ENCODE data around the gene EXOC3L1. TPM values are rescaled to one million over a fixed set of nuclear protein-coding genes. Genes with fewer than 3 reads are reported as not detected.

The EXOC3L1 gene
- total and polyA plus RNA-seq, 7 experiments from 2014 or later = 0.58 to 0.73 TPM; not detected in 5

DNA sequence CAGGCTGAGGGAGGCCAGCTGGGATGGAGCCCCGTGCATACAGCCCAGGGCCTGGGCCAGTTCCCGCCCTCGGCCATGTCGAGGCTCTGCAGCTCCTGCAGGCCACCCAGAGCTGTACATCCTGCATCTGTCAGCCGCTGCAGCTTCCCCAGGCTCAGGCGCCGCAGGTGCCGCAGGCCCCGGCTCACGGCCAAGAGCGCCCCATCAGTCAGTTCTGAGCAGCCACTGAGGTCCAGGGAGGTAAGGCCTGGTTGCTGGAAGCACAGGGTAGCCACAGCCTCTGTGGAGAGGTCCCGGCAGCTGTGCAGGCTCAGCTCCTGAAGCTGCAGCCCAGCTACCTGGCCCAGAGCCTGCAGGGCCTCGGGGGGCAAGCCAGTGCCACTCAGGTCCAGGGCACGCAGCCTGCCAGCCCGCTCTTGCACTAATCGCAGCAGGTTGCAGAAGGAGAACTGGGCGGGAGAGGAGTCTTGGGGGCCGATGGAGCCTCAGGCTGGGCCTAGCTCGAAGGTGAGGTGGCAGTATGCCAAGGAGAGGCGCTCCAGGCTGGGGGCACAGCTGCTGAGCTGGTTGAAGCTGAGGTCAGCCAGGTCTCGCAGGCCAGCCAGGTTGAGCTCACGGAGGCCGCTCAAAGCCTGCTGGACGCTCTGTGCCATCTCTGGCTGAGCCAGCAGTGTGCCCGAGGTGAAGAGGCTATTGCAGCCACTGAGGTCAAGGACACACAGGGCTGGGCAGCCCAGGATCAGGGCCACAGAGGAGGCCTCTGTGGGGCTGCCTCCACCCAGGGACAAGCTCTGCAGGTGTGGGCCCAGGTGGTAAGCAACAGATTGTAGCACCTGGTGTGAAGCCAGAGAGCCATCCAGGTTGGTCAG is 20.4 kb upstream of the EXOC3L1 start:
- ATAC-seq (no peak), DNase-seq (no peak)
- ChIA-PET POLR2A (interaction anchor here (2.0 kb wide), 1 partner anchor 12 kb away, joined by 5 read pairs; no protein-coding TSS in a partner anchor), CTCF (no interaction called here)
- Histone ChIP-seq H3K36me3 (ENCODE audit: control insufficient read depth in 2 of 3, insufficient read depth in 3 of 3, low read length in 3 of 3) (peaks cover 0 to 3% (median 0%) of the 10 kb centered on the region in 3 experiments), H3K27ac (ENCODE audit: low read depth, low read length) (no peak overlapping the region), H3K27me3 (ENCODE audit: control insufficient read depth in 2 of 2, insufficient read depth in 2 of 2, low read length in 2 of 2) (no peaks in the 10 kb centered on the region), H3K4me3 (ENCODE audit: low read length) (no peak overlapping the region), H3K9me3 (ENCODE audit: control insufficient read depth in 2 of 3, low read length in 3 of 3) (no peaks in the 10 kb centered on the region), H3K4me1 (ENCODE audit: control insufficient read depth in 2 of 2, insufficient read depth in 2 of 2, low read length in 2 of 2) (no peaks in the 10 kb centered on the region)
- Mint-ChIP-seq H3K27me3 (no peaks in the 10 kb centered on the region), H3K36me3 (peaks cover 0 to 4% (median 0%) of the 10 kb centered on the region in 5 donors), H3K9me3 (peaks cover 0 to 1% (median 0%) of the 10 kb centered on the region in 11 donors), H3K4me3 (no peak overlapping the region), H3K4me1 (peaks cover 0 to 5% (median 0%) of the 10 kb centered on the region in 7 donors), H3K27ac (peak overlapping the region in 1 of 9 donors; percentile 64)
- intact Hi-C loops (cut with micrococcal nuclease) = no loop called here

DNA sequence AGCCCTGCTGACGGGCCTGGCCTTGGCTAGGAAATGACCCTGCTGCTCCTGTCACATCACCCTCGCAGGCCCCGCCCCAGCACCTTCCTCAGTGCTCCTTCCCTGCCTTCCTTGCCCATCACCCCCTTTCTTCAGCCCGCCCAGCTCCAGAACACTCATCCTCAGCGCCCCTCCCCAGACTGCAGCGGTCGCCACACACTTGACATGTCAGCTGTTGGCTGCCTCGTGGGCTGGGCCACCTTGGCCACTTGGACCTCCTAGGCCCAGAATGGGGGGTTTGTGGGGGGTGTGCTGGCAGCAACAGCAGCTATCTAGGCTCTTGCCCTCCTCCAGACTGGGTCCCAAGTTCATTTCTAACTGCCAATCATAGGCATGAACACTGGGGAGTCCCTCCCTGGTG is 19.6 kb upstream of the EXOC3L1 start:
- Histone ChIP-seq H3K9me3 (ENCODE audit: control insufficient read depth in 2 of 3, low read length in 3 of 3) (no peaks in the 10 kb centered on the region), H3K4me3 (ENCODE audit: low read length) (no peak overlapping the region), H3K27ac (ENCODE audit: low read depth, low read length) (no peak overlapping the region), H3K4me1 (ENCODE audit: control insufficient read depth in 2 of 2, insufficient read depth in 2 of 2, low read length in 2 of 2) (no peaks in the 10 kb centered on the region), H3K27me3 (ENCODE audit: control insufficient read depth in 2 of 2, insufficient read depth in 2 of 2, low read length in 2 of 2) (no peaks in the 10 kb centered on the region), H3K36me3 (ENCODE audit: control insufficient read depth in 2 of 3, insufficient read depth in 3 of 3, low read length in 3 of 3) (peaks cover 0 to 3% (median 0%) of the 10 kb centered on the region in 3 experiments)
- Mint-ChIP-seq H3K27ac (peak overlapping the region in 1 of 9 donors; percentile 48), H3K27me3 (no peaks in the 10 kb centered on the region), H3K4me3 (no peak overlapping the region), H3K4me1 (peaks cover 0 to 5% (median 0%) of the 10 kb centered on the region in 7 donors), H3K9me3 (peaks cover 0 to 1% (median 0%) of the 10 kb centered on the region in 11 donors), H3K36me3 (peaks cover 0 to 4% (median 0%) of the 10 kb centered on the region in 5 donors)
- CTCF ChIA-PET = no interaction called here
- intact Hi-C loops (cut with micrococcal nuclease) = no loop called here
- no peak for ATAC-seq
- no peak for DNase-seq
- POLR2A ChIA-PET = interaction anchor here (0.6 to 2.0 kb wide), 4 partner anchors 12 to 183 kb away, joined by 3 to 5 read pairs (median 4); no protein-coding TSS in a partner anchor

DNA sequence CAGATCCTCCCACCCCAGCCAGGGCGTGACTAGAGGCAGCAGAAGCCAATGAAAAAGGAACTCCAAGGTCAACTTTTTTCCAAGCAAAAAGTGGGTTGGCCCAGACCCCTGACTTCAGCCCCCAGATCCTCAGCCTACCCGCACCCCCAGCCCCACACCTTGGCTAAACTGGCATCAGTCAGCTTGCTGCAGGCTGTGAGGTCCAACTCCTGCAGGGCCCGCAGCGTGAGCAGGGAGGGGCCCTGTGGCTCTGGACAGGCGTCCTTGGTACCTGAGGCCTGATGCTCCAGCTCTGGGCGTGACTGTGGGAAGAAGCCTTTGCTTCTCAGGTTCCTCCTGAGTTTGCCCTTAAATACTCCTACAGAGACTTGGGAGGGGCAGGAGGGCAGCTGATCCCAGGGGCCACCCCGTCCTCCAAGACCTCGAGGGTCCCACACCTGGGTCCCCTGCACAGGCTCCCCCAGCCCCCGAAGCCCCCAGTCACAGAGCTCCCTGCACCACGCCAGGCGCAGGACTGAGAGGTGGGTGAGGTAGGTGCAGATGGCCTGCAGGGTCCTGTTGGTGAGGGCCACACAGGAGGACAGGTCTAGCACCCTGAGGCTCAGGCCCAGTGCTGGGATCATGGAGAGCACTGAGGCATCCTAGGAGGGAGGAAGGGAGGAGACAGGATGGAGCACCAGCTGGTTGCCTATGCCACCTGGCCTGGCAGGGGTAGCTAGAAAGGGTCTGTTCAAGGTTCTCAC is 18.4 kb upstream of the EXOC3L1 start:
- no peak for DNase-seq
- H3K4me3 ChIP-seq (ENCODE audit: low read length) = no peak overlapping the region
- Mint-ChIP-seq H3K27me3 (no peaks in the 10 kb centered on the region), H3K9me3 (peaks cover 0 to 1% (median 0%) of the 10 kb centered on the region in 11 donors), H3K27ac (peak overlapping the region in 2 of 9 donors; percentile 31 to 52), H3K4me3 (no peak overlapping the region), H3K36me3 (peaks cover 0 to 4% (median 0%) of the 10 kb centered on the region in 5 donors), H3K4me1 (peaks cover 0 to 5% (median 0%) of the 10 kb centered on the region in 7 donors)
- H3K27me3 ChIP-seq (ENCODE audit: control insufficient read depth in 2 of 2, insufficient read depth in 2 of 2, low read length in 2 of 2) = no peaks in the 10 kb centered on the region
- H3K4me1 ChIP-seq (ENCODE audit: control insufficient read depth in 2 of 2, insufficient read depth in 2 of 2, low read length in 2 of 2) = no peaks in the 10 kb centered on the region
- ATAC-seq = no peak
- intact Hi-C loops (cut with micrococcal nuclease) = no loop called here
- peaks cover 0 to 15% (median 0%) of the 10 kb centered on the region in 3 experiments for H3K36me3 ChIP-seq (ENCODE audit: control insufficient read depth in 2 of 3, insufficient read depth in 3 of 3, low read length in 3 of 3)
- H3K9me3 ChIP-seq (ENCODE audit: control insufficient read depth in 2 of 3, low read length in 3 of 3) = no peaks in the 10 kb centered on the region
- ChIA-PET POLR2A (interaction anchor here (0.8 to 2.0 kb wide), 5 partner anchors 10 to 214 kb away, joined by 3 to 5 read pairs (median 4); partner anchors contain the start of gene TMEM208), CTCF (interaction anchor here (0.5 kb wide), 1 partner anchor 94 kb away, joined by 3 read pairs; no protein-coding TSS in a partner anchor)
- no peak overlapping the region for H3K27ac ChIP-seq (ENCODE audit: low read depth, low read length)

DNA sequence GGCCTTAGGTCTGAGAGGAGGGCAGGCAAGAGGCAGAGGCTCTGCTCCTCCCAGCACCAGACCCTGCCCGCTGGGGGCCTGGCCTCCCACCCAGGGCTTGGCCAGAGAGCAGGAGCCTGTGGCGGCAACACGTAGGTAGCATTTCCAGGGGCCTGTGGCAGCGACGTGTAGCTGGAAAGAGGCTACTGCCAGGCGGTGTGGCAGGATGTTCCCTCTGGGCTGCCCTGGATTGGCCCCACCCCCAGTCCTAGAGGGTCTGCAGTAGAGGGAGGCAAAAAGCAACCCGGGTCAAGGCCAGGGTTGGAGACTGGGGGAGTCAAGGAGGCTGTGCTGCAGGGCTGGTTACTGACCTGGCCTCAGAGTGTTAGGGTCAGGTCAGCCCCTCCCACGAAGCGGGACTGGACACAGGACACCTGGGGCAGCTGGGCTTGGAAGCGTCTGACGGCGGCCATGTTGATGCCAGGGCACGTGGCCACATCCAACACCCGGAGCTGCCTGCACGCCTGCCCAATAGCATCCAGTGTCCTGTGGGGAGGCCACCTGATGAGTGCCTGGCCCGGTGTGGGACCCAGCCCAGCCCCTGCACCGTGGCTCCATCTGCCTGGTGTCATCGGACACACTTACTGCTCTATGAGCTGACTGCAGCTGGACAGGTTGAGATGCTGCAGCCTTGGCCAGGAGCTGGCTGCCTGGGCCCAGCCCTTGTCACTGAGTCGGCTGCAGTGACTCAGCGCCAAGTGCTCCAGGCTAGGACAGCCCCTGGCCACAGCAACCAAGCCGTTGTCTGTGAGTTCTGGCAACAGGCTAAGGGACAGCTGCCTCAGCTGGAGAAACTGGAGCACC is 17.5 kb upstream of the EXOC3L1 start:
- intact Hi-C loops (cut with micrococcal nuclease) = no loop called here
- Mint-ChIP-seq H3K4me1 (peaks cover 0 to 3% (median 0%) of the 10 kb centered on the region in 7 donors), H3K27me3 (no peaks in the 10 kb centered on the region), H3K27ac (no peak overlapping the region), H3K9me3 (peaks cover 0 to 1% (median 0%) of the 10 kb centered on the region in 11 donors), H3K36me3 (peaks cover 0 to 4% (median 0%) of the 10 kb centered on the region in 5 donors), H3K4me3 (no peak overlapping the region)
- ChIA-PET POLR2A (interaction anchor here (0.8 to 1.5 kb wide), 2 partner anchors 19 to 213 kb away, joined by 3 to 4 read pairs; partner anchors contain the start of gene TMEM208), CTCF (interaction anchor here (0.6 kb wide), 2 partner anchors 39 to 521 kb away, joined by 3 to 4 read pairs; no protein-coding TSS in a partner anchor)
- DNase-seq (no peak), ATAC-seq (no peak)
- Histone ChIP-seq H3K4me3 (ENCODE audit: low read length) (no peak overlapping the region), H3K27ac (ENCODE audit: low read depth, low read length) (no peak overlapping the region), H3K36me3 (ENCODE audit: control insufficient read depth in 2 of 3, insufficient read depth in 3 of 3, low read length in 3 of 3) (peaks cover 0 to 24% (median 0%) of the 10 kb centered on the region in 3 experiments), H3K4me1 (ENCODE audit: control insufficient read depth in 2 of 2, insufficient read depth in 2 of 2, low read length in 2 of 2) (no peaks in the 10 kb centered on the region), H3K27me3 (ENCODE audit: control insufficient read depth in 2 of 2, insufficient read depth in 2 of 2, low read length in 2 of 2) (no peaks in the 10 kb centered on the region), H3K9me3 (ENCODE audit: control insufficient read depth in 2 of 3, low read length in 3 of 3) (no peaks in the 10 kb centered on the region)

DNA sequence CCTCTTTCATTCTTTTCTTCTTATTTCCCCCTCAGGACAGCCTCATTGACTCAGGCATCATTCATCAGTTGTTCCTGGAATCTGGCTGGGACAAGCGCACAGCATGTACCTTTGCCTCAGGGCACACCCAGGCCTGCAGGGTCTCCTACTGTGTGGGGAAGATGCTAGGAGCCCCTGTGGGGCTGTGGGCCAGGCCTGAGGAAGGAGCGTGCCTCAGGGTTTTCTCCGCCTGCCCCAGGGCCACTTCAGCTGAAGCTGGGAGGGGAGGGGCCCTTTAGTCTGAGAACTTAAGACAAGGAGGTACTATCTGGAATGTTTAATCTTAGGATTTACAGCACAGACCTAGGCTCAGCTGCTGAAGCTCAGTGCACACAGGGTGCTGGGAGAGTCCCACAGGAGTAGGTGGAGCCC is 16.9 kb upstream of the EXOC3L1 start:
- CTCF ChIA-PET = interaction anchor here (0.6 kb wide), 1 partner anchor 521 kb away, joined by 3 read pairs; no protein-coding TSS in a partner anchor
- no peak overlapping the region for H3K4me3 Mint-ChIP-seq
- Histone ChIP-seq H3K27ac (ENCODE audit: low read depth, low read length) (no peak overlapping the region), H3K27me3 (ENCODE audit: control insufficient read depth in 2 of 2, insufficient read depth in 2 of 2, low read length in 2 of 2) (no peaks in the 10 kb centered on the region), H3K4me1 (ENCODE audit: control insufficient read depth in 2 of 2, insufficient read depth in 2 of 2, low read length in 2 of 2) (no peaks in the 10 kb centered on the region), H3K9me3 (ENCODE audit: control insufficient read depth in 2 of 3, low read length in 3 of 3) (no peaks in the 10 kb centered on the region), H3K4me3 (ENCODE audit: low read length) (no peak overlapping the region), H3K36me3 (ENCODE audit: control insufficient read depth in 2 of 3, insufficient read depth in 3 of 3, low read length in 3 of 3) (peaks cover 0 to 30% (median 0%) of the 10 kb centered on the region in 3 experiments)
- DNase-seq (no peak), ATAC-seq (no peak)
- H3K36me3 Mint-ChIP-seq = peaks cover 0 to 3% (median 0%) of the 10 kb centered on the region in 5 donors
- peak overlapping the region in 1 of 9 donors; percentile 10 for H3K27ac Mint-ChIP-seq
- peaks cover 0 to 3% (median 0%) of the 10 kb centered on the region in 7 donors for H3K4me1 Mint-ChIP-seq
- POLR2A ChIA-PET = no interaction called here
- H3K9me3 Mint-ChIP-seq = peaks cover 0 to 1% (median 0%) of the 10 kb centered on the region in 11 donors
- H3K27me3 Mint-ChIP-seq = no peaks in the 10 kb centered on the region
- intact Hi-C loops (cut with micrococcal nuclease) = no loop called here
